ENCODE measurements around the gene PHF3.

Gene PHF3

DNA sequence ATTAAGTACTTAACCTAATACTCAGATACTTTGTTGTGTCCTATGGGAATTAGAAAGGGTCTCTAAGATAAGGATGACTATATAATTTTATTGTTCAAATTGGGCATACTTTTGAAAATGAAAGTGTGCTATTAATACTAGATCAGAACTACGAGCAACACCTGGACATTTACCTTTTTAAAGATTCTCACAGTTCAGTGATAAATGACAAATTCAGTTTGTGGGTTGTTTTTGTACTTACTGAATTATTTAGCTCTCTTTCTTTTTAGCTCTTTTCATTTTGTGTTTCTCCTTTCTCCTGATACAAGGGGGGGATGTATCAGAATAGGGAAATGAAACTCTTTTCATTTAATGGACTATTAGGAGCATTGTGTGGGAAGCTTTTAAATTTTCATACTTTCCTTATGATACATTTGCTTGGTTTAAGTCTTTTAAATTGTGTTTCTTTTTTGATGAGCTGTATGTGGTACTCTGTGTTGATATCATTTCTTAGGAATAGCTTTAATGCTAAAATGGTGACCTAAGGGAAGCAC is 47.5 kb downstream of the PHF3 start:
- Mint-ChIP-seq H3K27me3 (ENCODE audit: low read depth) (no peaks in the 10 kb centered on the region), H3K9me3 (no peaks in the 10 kb centered on the region), H3K27ac (no peak overlapping the region), H3K4me1 (no peaks in the 10 kb centered on the region), H3K36me3 (ENCODE audit: low read depth) (peaks cover 58% of the 10 kb centered on the region), H3K4me3 (no peak overlapping the region)
- TF ChIP-seq, protein P1, sequence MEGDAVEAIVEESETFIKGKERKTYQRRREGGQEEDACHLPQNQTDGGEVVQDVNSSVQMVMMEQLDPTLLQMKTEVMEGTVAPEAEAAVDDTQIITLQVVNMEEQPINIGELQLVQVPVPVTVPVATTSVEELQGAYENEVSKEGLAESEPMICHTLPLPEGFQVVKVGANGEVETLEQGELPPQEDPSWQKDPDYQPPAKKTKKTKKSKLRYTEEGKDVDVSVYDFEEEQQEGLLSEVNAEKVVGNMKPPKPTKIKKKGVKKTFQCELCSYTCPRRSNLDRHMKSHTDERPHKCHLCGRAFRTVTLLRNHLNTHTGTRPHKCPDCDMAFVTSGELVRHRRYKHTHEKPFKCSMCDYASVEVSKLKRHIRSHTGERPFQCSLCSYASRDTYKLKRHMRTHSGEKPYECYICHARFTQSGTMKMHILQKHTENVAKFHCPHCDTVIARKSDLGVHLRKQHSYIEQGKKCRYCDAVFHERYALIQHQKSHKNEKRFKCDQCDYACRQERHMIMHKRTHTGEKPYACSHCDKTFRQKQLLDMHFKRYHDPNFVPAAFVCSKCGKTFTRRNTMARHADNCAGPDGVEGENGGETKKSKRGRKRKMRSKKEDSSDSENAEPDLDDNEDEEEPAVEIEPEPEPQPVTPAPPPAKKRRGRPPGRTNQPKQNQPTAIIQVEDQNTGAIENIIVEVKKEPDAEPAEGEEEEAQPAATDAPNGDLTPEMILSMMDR (IDR thresholded peaks at IDR 0.05; ENCODE audit: unreplicated experiment in 3 of 3) = no peak

DNA sequence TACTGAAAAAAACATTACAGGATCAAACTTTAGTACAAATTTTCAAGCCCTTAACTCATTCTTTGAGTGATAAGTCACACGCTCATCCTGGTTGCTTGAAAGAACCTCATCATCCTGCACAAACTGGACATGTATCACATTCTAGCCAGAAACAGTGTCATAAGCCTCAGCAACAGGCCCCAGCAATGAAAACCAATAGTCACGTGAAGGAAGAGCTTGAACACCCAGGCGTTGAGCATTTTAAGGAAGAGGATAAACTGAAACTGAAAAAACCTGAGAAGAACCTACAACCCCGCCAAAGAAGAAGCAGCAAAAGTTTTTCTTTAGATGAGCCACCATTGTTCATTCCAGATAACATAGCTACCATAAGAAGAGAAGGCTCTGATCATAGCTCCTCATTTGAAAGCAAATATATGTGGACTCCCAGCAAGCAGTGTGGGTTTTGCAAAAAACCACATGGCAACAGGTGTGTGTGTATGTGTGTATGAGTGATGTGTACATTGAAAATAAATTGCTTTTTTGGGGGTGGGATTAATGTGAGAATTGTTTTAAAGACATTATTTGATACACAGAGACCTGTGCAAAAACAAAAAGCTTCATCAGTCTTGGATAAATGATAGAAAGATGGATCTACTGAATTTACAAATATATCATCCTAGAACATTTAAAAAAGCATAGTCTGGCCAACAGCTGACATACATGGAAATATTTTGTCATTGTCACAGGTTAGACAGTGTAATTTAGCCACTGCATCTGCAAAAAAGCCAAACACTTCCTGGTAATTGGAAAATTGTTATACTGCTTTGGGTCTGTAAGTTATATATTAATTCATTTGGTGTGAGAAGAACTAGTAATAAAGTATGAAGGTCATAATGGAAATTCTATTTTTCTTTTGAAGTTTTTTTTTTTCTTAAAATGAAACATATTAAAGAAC is 50.1 kb downstream of the PHF3 start:
- Mint-ChIP-seq H3K27me3 (ENCODE audit: low read depth) (no peaks in the 10 kb centered on the region), H3K4me3 (no peak overlapping the region), H3K9me3 (no peaks in the 10 kb centered on the region), H3K36me3 (ENCODE audit: low read depth) (peaks cover 45% of the 10 kb centered on the region), H3K4me1 (no peaks in the 10 kb centered on the region), H3K27ac (peak overlapping the region in 1 of 3 experiments; percentile 3)
- TF ChIP-seq, protein P1 (IDR thresholded peaks at IDR 0.05; ENCODE audit: unreplicated experiment in 3 of 3) = no peak

DNA sequence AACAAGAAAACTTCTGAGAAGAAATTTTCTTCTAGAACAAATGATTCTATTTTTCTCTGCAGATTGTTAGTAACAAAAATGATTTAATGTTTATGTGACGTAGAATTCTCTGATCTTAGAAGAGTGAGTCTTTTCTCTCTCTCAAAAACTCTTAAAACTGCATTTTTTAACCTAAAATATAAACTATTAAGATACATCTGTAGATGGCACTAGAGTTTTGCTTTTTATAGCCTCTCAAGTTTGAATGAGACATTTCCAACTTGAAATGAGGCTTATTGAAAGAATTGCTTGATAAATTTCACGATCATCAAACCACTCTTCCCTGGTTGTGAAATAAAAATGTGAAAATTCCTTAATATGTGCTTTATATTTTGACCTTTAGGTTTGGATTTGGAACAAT is 53.8 kb downstream of the PHF3 start:
- Mint-ChIP-seq H3K27me3 (ENCODE audit: low read depth) (no peaks in the 10 kb centered on the region), H3K27ac (no peak overlapping the region), H3K4me3 (no peak overlapping the region), H3K4me1 (no peaks in the 10 kb centered on the region), H3K36me3 (ENCODE audit: low read depth) (peaks cover 40% of the 10 kb centered on the region), H3K9me3 (no peaks in the 10 kb centered on the region)
- TF ChIP-seq, protein P1 (IDR thresholded peaks at IDR 0.05; ENCODE audit: unreplicated experiment in 3 of 3) = peak in 1 of 3 experiments; percentile 11

DNA sequence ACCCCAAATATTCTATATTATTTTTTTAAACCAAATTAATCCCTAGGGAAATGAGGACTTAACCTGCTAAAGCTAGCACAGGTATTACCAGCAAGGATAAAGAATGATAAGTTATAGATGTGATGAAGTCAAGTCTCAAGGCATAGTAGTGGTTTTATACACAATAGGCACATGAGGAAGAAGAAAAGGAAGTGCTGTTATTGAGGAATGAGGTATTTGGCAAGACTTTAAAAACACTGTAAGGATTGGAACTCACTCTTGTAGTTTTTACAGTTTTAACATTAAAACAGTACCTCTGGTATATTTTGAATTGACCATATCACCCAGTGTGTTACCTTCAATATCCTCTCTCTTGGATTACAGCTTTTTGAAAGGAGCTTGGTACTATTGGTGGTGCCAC is 54.6 kb downstream of the PHF3 start:
- Mint-ChIP-seq H3K27ac (no peak overlapping the region), H3K4me1 (no peaks in the 10 kb centered on the region)

DNA sequence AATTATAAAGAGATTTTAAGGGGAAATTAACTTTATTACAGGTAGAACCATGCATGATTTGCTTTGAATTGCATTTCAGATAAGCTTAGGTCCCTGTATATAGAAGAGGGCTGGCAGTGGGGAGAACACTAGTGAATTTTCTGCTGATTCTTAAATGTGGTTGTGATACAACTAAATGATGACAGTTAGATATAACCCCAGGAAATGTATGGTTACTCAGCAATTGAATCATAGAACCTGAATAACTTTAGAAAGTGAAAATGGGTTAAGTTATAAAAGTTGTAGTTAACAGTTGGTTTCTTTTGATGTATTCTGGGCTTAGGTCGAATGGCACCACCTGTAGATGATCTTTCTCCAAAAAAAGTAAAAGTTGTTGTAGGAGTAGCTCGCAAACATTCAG is 70.1 kb downstream of the PHF3 start:
- no peaks in the 10 kb centered on the region for H3K9me3 Mint-ChIP-seq
- TF ChIP-seq, protein P1 (IDR thresholded peaks at IDR 0.05; ENCODE audit: unreplicated experiment in 3 of 3) = no peak

More for the DNA sequence above, 54.6 kb downstream of the PHF3 start:
- H3K27me3 Mint-ChIP-seq (ENCODE audit: low read depth) = no peaks in the 10 kb centered on the region
- TF ChIP-seq, protein P1 (IDR thresholded peaks at IDR 0.05; ENCODE audit: unreplicated experiment in 3 of 3) = no peak
- H3K4me3 Mint-ChIP-seq = no peak overlapping the region
- peaks cover 39% of the 10 kb centered on the region for H3K36me3 Mint-ChIP-seq (ENCODE audit: low read depth)
- H3K9me3 Mint-ChIP-seq = no peaks in the 10 kb centered on the region

More for the DNA sequence above, 70.1 kb downstream of the PHF3 start:
- Mint-ChIP-seq H3K4me1 (no peaks in the 10 kb centered on the region), H3K27ac (peak overlapping the region in 1 of 3 experiments; percentile 52), H3K36me3 (ENCODE audit: low read depth) (peaks cover 77% of the 10 kb centered on the region), H3K27me3 (ENCODE audit: low read depth) (no peaks in the 10 kb centered on the region), H3K4me3 (no peak overlapping the region)

All from nephron (organoid).